A549 (cell line): ENCODE measurements around the gene OXNAD1. TPM values are rescaled to one million over a fixed set of nuclear protein-coding genes. Genes with fewer than 3 reads are reported as not detected.

ENCODE experiments used
- ATAC-seq, 2 experiments: fragments of 200-7000 bp in 1 of 2; fragments of >200 bp in 1 of 2; cut with Nextera tagmentation in 1 of 2; cut with Tn5 transposase in 1 of 2; 3 replicates each; pipeline versions ENCODE4 v1.8.0 to v1.9.1; 2018 to 2020; ENCODE audit warnings: mild to moderate bottlenecking in 1 of 2, moderate library complexity in 1 of 2
- CTCF ChIA-PET: fragments of 300-600 bp; sonication (Branson Sonifier 250); formaldehyde crosslinking; extraction: SDS; loops from one replicate; lab custom pipeline; 2021; ENCODE audit warnings: antibody characterized with exemption, inconsistent platforms; lab: Yijun Ruan, JAX
- POLR2A ChIA-PET: fragments of 350-600 bp; formaldehyde crosslinking; extraction: SDS; loops from one replicate; lab custom pipeline; 2021; ENCODE audit warnings: antibody characterized with exemption, inconsistent platforms; lab: Yijun Ruan, JAX
- DNase-seq, 2 experiments: peaks; one replicate each; pipeline versions ENCODE4 v3.0.0 to v3.0.0-alpha.2; 2011 to 2016; ENCODE audit warnings: low read depth in 1 of 2, low spot score in 1 of 2
- FAIRE-seq: peaks from 2 replicates; lab custom pipeline; 2011; peaks lifted over from hg19 to GRCh38; lab: Jason Lieb, UNC
- H3K27ac ChIP-seq, 2 experiments: fragments of >200 bp; sonication (Bioruptor Twin); formaldehyde crosslinking; 3 replicates each; pipeline ENCODE4 v1.5.1; 2016 to 2017
- H3K4me1 ChIP-seq: fragments of >200 bp; sonication (Bioruptor Twin); formaldehyde crosslinking; 3 replicates; pipeline ENCODE4 v1.6.1; 2016
- H3K4me2 ChIP-seq: fragments of >200 bp; sonication (Bioruptor Twin); formaldehyde crosslinking; 3 replicates; pipeline ENCODE4 v1.6.1; 2016
- H3K4me3 ChIP-seq: fragments of >200 bp; sonication (Bioruptor Twin); formaldehyde crosslinking; 3 replicates; pipeline ENCODE4 v1.5.1; 2016
- H3K9me3 ChIP-seq: fragments of >200 bp; sonication (Bioruptor Twin); formaldehyde crosslinking; 3 replicates; pipeline ENCODE4 v1.6.1; 2016
- CBX8 ChIP-seq: fragments of 200-600 bp; sonication (generic); IDR thresholded peaks from 2 replicates; pipeline ENCODE4 v1.6.1; 2016
- CHD4 ChIP-seq: fragments of 200-600 bp; sonication (generic); IDR thresholded peaks from 2 replicates; pipeline ENCODE4 v1.6.1; 2016; ENCODE audit warnings: antibody characterized with exemption, mild to moderate bottlenecking, borderline replicate concordance
- EHF ChIP-seq: fragments of 250-450 bp; sonication (Bioruptor Pico); IDR thresholded peaks from 2 replicates; pipeline ENCODE4 v1.5.0; 2020; ENCODE audit warnings: mild to moderate bottlenecking
- EHMT2 ChIP-seq: fragments of 200-600 bp; sonication (generic); IDR thresholded peaks from 2 replicates; pipeline ENCODE4 v1.6.1; 2016; ENCODE audit warnings: antibody characterized with exemption, low read depth, mild to moderate bottlenecking, moderate library complexity
- EP300 ChIP-seq, 2 experiments: fragments of >200 bp; sonication (Bioruptor Twin); formaldehyde crosslinking; IDR thresholded peaks; 2 replicates in 1 of 2; 3 replicates in 1 of 2; pipeline ENCODE4 v1.6.1; 2016 to 2017
- FOSB ChIP-seq: fragments of 250-450 bp; sonication (Bioruptor Pico); IDR thresholded peaks from 2 replicates; pipeline ENCODE4 v1.5.0; 2020; ENCODE audit warnings: mild to moderate bottlenecking, moderate library complexity
- GATA3 ChIP-seq: IDR thresholded peaks from 2 replicates; pipeline ENCODE4 v1.6.1; 2012; ENCODE audit warnings: borderline replicate concordance
- HDAC2 ChIP-seq: fragments of 200-600 bp; sonication (generic); IDR thresholded peaks from 2 replicates; pipeline ENCODE4 v1.6.1; 2016
- JUN ChIP-seq, 2 experiments: fragments of >200 bp; sonication (Bioruptor Twin); formaldehyde crosslinking; IDR thresholded peaks; 2 replicates in 1 of 2; 3 replicates in 1 of 2; pipeline ENCODE4 v1.6.1; 2016 to 2017
- KDM5A ChIP-seq: fragments of 200-600 bp; sonication (generic); IDR thresholded peaks from 2 replicates; pipeline ENCODE4 v1.6.1; 2016; ENCODE audit warnings: antibody characterized with exemption, mild to moderate bottlenecking
- MYC ChIP-seq: IDR thresholded peaks from 2 replicates; pipeline ENCODE4 v1.6.1; 2012; ENCODE audit warnings: mild to moderate bottlenecking, inconsistent platforms, low read length, improper control_type of control experiment, borderline replicate concordance
- NFE2L2 ChIP-seq: fragments of 150-350 bp; conservative IDR thresholded peaks from 2 replicates; pipeline ENCODE4 v1.6.1; 2014; ENCODE audit warnings: low read length
- RNF2 ChIP-seq: fragments of 200-600 bp; sonication (generic); IDR thresholded peaks from 2 replicates; pipeline ENCODE4 v1.6.1; 2016; ENCODE audit warnings: low read depth, mild to moderate bottlenecking, antibody characterized with exemption, moderate library complexity, borderline replicate concordance
- SREBF2 ChIP-seq: fragments of 450-650 bp; IDR thresholded peaks from 2 replicates; pipeline ENCODE4 v1.6.1; 2014; ENCODE audit warnings: mild to moderate bottlenecking, moderate library complexity
- TFCP2L1 ChIP-seq: fragments of 250-450 bp; sonication (Bioruptor Pico); IDR thresholded peaks from 2 replicates; pipeline ENCODE4 v1.5.0; 2021; ENCODE audit warnings: mild to moderate bottlenecking
- TP53 ChIP-seq: fragments of 250-450 bp; sonication (Bioruptor Pico); IDR thresholded peaks from 2 replicates; pipeline ENCODE4 v1.5.0; 2021; ENCODE audit warnings: mild to moderate bottlenecking, moderate library complexity
- ZC3H11A ChIP-seq: fragments of 450-650 bp; IDR thresholded peaks from 2 replicates; pipeline ENCODE4 v1.6.1; 2014; ENCODE audit warnings: antibody characterized with exemption, mild to moderate bottlenecking
- WGBS: methylation state at CpG from one replicate; pipeline ENCODE4 v1.1.6; 2017; ENCODE audit errors: missing lambda C conversion rate; 5-methylcytosine and 5-hydroxymethylcytosine counted together
- polyA plus RNA-seq, 4 experiments: library from polyadenylated mRNA; depleted of rRNA in 3 of 4; stranded (reverse); fragments of >200 nt; fragmentation: RNase III in 1 of 4; extraction: RNeasy Plus Mini Kit Qiagen cat#74134 plus additional on column Dnase treatment in 1 of 4; gene quantifications; 2 replicates in 3 of 4; 3 replicates in 1 of 4; pipeline ENCODE4 v1.2.3, GENCODE V29; 2011 to 2017
- TF ChIP-seq, protein P1 (sequence below): fragments of 450-650 bp; IDR thresholded peaks from 2 replicates; pipeline ENCODE4 v1.6.1; 2014; ENCODE audit warnings: antibody characterized with exemption
- TF ChIP-seq, protein P2 (sequence below): fragments of >200 bp; sonication (Bioruptor Twin); formaldehyde crosslinking; IDR thresholded peaks from 3 replicates; pipeline ENCODE4 v1.5.1; 2016
- TF ChIP-seq, protein P3 (sequence below): fragments of >200 bp; sonication (Bioruptor Twin); formaldehyde crosslinking; IDR thresholded peaks from 3 replicates; pipeline ENCODE4 v1.6.1; 2016
- TF ChIP-seq, protein P4 (sequence below): IDR thresholded peaks from 2 replicates; pipeline ENCODE4 v1.6.1; 2012; ENCODE audit warnings: low read depth, borderline replicate concordance
- TF ChIP-seq, protein P5 (sequence below): IDR thresholded peaks from 2 replicates; pipeline ENCODE4 v1.6.1; 2012
- TF ChIP-seq, protein P6 (sequence below): IDR thresholded peaks from 2 replicates; pipeline ENCODE4 v1.6.1; 2012
- TF ChIP-seq, protein P7 (sequence below): fragments of 250-450 bp; sonication (Bioruptor Pico); IDR thresholded peaks from 2 replicates; pipeline ENCODE4 v1.5.0; 2021; ENCODE audit warnings: mild to moderate bottlenecking, moderate library complexity, borderline replicate concordance

Gene OXNAD1
- polyA plus RNA-seq, 2 of the 4 experiments (the other 2 are of a cell fraction): 8.8 to 25.9 TPM

DNA sequence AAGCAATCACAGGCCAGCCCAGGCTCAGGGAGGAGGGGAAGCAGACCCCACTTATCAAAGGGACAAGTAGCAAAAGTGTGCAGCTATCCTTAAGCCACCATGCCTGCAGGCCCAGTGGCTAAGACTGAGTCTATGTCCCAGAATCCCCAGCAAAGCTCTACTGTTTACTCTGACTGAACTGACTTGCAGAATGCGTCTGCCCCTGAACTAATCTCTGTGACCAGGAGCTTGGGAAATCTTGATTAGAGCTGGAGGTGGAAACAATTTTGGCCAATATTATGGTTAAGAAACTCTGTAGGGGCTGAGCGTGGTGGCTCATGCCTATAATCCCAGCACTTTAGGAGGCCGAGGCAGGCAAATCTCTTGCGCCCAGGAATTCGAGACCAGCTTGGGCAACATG is 22.8 kb upstream of the OXNAD1 start (continued):
- TF ChIP-seq, protein P1, sequence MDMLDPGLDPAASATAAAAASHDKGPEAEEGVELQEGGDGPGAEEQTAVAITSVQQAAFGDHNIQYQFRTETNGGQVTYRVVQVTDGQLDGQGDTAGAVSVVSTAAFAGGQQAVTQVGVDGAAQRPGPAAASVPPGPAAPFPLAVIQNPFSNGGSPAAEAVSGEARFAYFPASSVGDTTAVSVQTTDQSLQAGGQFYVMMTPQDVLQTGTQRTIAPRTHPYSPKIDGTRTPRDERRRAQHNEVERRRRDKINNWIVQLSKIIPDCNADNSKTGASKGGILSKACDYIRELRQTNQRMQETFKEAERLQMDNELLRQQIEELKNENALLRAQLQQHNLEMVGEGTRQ: no peak
- TF ChIP-seq, protein P2, sequence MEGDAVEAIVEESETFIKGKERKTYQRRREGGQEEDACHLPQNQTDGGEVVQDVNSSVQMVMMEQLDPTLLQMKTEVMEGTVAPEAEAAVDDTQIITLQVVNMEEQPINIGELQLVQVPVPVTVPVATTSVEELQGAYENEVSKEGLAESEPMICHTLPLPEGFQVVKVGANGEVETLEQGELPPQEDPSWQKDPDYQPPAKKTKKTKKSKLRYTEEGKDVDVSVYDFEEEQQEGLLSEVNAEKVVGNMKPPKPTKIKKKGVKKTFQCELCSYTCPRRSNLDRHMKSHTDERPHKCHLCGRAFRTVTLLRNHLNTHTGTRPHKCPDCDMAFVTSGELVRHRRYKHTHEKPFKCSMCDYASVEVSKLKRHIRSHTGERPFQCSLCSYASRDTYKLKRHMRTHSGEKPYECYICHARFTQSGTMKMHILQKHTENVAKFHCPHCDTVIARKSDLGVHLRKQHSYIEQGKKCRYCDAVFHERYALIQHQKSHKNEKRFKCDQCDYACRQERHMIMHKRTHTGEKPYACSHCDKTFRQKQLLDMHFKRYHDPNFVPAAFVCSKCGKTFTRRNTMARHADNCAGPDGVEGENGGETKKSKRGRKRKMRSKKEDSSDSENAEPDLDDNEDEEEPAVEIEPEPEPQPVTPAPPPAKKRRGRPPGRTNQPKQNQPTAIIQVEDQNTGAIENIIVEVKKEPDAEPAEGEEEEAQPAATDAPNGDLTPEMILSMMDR: no peak
- no peak for TF ChIP-seq CHD4
- no peak for TF ChIP-seq ZC3H11A
- TF ChIP-seq, protein P3, sequence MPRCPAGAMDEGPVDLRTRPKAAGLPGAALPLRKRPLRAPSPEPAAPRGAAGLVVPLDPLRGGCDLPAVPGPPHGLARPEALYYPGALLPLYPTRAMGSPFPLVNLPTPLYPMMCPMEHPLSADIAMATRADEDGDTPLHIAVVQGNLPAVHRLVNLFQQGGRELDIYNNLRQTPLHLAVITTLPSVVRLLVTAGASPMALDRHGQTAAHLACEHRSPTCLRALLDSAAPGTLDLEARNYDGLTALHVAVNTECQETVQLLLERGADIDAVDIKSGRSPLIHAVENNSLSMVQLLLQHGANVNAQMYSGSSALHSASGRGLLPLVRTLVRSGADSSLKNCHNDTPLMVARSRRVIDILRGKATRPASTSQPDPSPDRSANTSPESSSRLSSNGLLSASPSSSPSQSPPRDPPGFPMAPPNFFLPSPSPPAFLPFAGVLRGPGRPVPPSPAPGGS: no peak
- TF ChIP-seq KDM5A: no peak
- TF ChIP-seq, protein P4, sequence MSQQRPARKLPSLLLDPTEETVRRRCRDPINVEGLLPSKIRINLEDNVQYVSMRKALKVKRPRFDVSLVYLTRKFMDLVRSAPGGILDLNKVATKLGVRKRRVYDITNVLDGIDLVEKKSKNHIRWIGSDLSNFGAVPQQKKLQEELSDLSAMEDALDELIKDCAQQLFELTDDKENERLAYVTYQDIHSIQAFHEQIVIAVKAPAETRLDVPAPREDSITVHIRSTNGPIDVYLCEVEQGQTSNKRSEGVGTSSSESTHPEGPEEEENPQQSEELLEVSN: no peak

DNA sequence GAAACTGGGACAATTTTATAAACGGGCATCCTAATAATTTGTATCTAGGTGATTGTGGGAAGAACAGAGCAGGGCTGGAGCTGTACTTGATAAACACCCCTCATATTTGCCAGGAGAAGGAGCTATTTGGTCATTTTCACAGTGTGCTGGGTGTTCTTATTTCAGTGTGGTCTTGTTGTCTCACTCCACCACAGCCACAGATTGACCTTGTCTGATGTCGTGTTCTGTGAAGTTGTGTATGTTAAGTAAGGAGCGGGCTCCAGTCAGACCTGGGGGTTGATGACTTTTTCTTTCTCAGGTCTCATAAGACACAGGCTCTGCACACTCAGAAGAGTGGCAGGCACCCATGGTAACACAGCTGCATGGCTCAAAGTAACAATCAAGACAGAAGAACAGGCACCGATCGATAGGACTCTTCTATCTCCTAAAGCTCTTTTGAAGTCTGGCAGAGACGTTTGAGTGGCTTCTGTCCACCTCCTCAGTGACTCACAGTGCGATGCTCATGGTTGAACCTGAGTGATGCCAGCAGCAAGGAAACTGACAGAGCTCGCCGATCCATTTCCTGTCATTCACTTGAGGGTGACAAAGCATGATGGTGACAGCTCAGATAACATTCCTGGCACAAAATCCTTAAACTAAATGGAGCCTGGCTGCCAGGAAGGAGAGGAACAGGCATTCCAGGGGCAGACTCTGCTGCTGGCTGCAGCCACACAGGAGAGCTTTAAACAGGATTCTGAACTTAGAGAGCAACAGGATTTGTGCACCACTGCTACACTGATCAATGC is 21.1 kb upstream of the OXNAD1 start:
- POLR2A ChIA-PET: no interaction called here
- ATAC-seq (no peak), FAIRE-seq (no peak), DNase-seq (no peak)
- TF ChIP-seq, protein P5, sequence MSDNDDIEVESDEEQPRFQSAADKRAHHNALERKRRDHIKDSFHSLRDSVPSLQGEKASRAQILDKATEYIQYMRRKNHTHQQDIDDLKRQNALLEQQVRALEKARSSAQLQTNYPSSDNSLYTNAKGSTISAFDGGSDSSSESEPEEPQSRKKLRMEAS: no peak
- TF ChIP-seq, protein P6, sequence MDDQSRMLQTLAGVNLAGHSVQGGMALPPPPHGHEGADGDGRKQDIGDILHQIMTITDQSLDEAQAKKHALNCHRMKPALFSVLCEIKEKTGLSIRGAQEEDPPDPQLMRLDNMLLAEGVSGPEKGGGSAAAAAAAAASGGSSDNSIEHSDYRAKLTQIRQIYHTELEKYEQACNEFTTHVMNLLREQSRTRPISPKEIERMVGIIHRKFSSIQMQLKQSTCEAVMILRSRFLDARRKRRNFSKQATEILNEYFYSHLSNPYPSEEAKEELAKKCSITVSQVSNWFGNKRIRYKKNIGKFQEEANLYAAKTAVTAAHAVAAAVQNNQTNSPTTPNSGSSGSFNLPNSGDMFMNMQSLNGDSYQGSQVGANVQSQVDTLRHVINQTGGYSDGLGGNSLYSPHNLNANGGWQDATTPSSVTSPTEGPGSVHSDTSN: no peak
- TF ChIP-seq EP300 (IDR thresholded peaks at IDR 0.05) (no peak), JUN (IDR thresholded peaks at IDR 0.05) (no peak), KDM5A (no peak), NFE2L2 (no peak), CBX8 (no peak), HDAC2 (no peak)
- TF ChIP-seq, protein P1: no peak
- Histone ChIP-seq H3K4me1 (peaks cover 28% of the 10 kb centered on the region), H3K27ac (no peak overlapping the region; a peak in 1 of 6 replicates), H3K4me3 (no peak overlapping the region), H3K4me2 (no peak overlapping the region), H3K9me3 (no peaks in the 10 kb centered on the region)
- whole genome bisulfite sequencing: 66% methylated on average over 9 of the region's 9 CpGs
- CTCF ChIA-PET: interaction anchor here (0.9 to 5.1 kb wide), 13 partner anchors 8 to 1041 kb away, joined by 3 to 43 read pairs (median 4); partner anchors contain the start of genes DPH3 and OXNAD1

DNA sequence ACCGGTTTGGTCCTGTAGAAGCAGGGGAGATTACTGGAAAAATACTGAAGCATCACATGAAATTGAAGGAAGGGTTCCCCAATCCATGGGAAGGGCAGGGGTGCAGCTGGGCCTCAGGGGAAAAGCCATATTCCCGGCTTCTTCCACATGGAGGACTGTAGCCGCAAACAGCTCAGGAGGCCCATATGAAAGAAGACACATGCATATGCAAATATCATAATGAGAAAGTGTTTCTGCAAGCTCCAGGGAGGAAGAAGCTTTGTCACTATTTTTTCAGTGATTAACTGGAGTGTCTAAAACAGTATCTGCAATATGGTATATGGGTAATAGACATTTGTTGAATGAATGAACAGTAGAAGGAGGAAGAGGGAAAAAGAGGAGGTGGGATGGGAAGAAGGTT is 19.4 kb upstream of the OXNAD1 start:
- no peaks in the 10 kb centered on the region for H3K9me3 ChIP-seq
- ChIA-PET CTCF (interaction anchor here (0.6 to 1.5 kb wide), 11 partner anchors 10 to 433 kb away, joined by 3 to 13 read pairs (median 4); no protein-coding TSS in a partner anchor), POLR2A (no interaction called here)
- 89% methylated on average over 3 of the region's 3 CpGs for WGBS
- H3K4me2 ChIP-seq: no peak overlapping the region
- no peak overlapping the region for H3K4me3 ChIP-seq
- H3K4me1 ChIP-seq: peaks cover 12% of the 10 kb centered on the region
- no peak overlapping the region for H3K27ac ChIP-seq
- FAIRE-seq: no peak
- DNase-seq: no peak
- ATAC-seq: no peak
- TF ChIP-seq, protein P7, sequence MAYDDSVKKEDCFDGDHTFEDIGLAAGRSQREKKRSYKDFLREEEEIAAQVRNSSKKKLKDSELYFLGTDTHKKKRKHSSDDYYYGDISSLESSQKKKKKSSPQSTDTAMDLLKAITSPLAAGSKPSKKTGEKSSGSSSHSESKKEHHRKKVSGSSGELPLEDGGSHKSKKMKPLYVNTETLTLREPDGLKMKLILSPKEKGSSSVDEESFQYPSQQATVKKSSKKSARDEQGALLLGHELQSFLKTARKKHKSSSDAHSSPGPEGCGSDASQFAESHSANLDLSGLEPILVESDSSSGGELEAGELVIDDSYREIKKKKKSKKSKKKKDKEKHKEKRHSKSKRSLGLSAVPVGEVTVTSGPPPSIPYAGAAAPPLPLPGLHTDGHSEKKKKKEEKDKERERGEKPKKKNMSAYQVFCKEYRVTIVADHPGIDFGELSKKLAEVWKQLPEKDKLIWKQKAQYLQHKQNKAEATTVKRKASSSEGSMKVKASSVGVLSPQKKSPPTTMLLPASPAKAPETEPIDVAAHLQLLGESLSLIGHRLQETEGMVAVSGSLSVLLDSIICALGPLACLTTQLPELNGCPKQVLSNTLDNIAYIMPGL (CRISPR knock-in tag): no peak
- TF ChIP-seq FOSB (CRISPR knock-in tag) (no peak), RNF2 (no peak), TP53 (CRISPR knock-in tag) (no peak), SREBF2 (no peak), MYC (no peak), EHF (CRISPR knock-in tag) (no peak), EHMT2 (no peak), GATA3 (no peak), TFCP2L1 (no peak)
- TF ChIP-seq, protein P4: no peak
- TF ChIP-seq, protein P5: no peak
